ENCODE data around the gene CCDC90B. TPM values are rescaled to one million over a fixed set of nuclear protein-coding genes. Genes with fewer than 3 reads are reported as not detected.

Gene CCDC90B
- total and polyA plus RNA-seq, 2 of the 8 experiments (the other 6 are each of a cell fraction or from before 2014, with no cell fraction given), result 21.8 to 54.5 TPM

- Histone ChIP-seq H3K56ac (replicated peaks; ENCODE audit: insufficient read length, low read depth, low read length) (no peak overlapping the region), H3K4ac (replicated peaks; ENCODE audit: insufficient read length, low read depth, low read length) (no peak overlapping the region), H3K27ac (ENCODE audit: low read depth, low read length) (no peak overlapping the region), H3K9ac (replicated peaks in 1 of 4; ENCODE audit: extremely low read depth in 1 of 4, low read depth in 3 of 4, low read length in 3 of 4) (no peak overlapping the region), H3K79me1 (ENCODE audit: low read depth, low read length) (no peaks in the 10 kb centered on the region), H3K14ac (ENCODE audit: insufficient read length) (no peak overlapping the region), H3K23ac (ENCODE audit: insufficient read length) (no peak overlapping the region), H4K5ac (ENCODE audit: insufficient read length, low read depth, low read length) (no peak overlapping the region), H3K23me2 (ENCODE audit: low read depth, low read length) (no peaks in the 10 kb centered on the region; the same call in 1 of the 2 replicates), H2BK15ac (ENCODE audit: low read length) (no peak overlapping the region), H4K91ac (replicated peaks; ENCODE audit: insufficient read length, low read length) (no peak overlapping the region), H3K18ac (ENCODE audit: extremely low read depth, low read length) (no peak overlapping the region), H2BK5ac (ENCODE audit: low read depth, low read length) (no peak overlapping the region), H3K36me3 (ENCODE audit: control insufficient read depth in 2 of 4, insufficient read depth in 4 of 4, low read length in 3 of 4) (peaks cover 0 to 43% (median 4%) of the 10 kb centered on the region in 4 experiments; a peak in 6 of 8 replicates), H3K4me3 (ENCODE audit: extremely low read depth in 1 of 4, insufficient read depth in 2 of 4, low read depth in 3 of 4, low read length in 4 of 4) (no peak overlapping the region), H2BK12ac (ENCODE audit: low read depth, low read length) (no peak overlapping the region), H2AK5ac (ENCODE audit: low read depth, low read length) (no peak overlapping the region), H2AFZ (ENCODE audit: low read length) (no peak overlapping the region), H3K4me2 (ENCODE audit: insufficient read depth in 1 of 2, low read depth in 2 of 2, low read length in 2 of 2) (no peak overlapping the region), H3K79me2 (ENCODE audit: control insufficient read depth in 1 of 2, insufficient read depth in 2 of 2, low read length in 2 of 2) (peaks cover 0 to 35% of the 10 kb centered on the region in 2 experiments; a peak in 3 of 4 replicates), H3K4me1 (replicated peaks in 1 of 4; ENCODE audit: control insufficient read depth in 3 of 4, insufficient read depth in 4 of 4, low read length in 3 of 4) (0 out of 7 replicates have a peak, but pooled peaks cover 0 to 1% (median 0%) of the 10 kb centered on the region in 4 experiments), H3K27me3 (replicated peaks in 1 of 4; ENCODE audit: control insufficient read depth in 3 of 4, extremely low read depth in 1 of 4, insufficient read depth in 3 of 4, low read length in 3 of 4) (no peaks in the 10 kb centered on the region), H4K8ac (ENCODE audit: extremely low read depth, insufficient read depth, low read length) (no peak overlapping the region), H4K20me1 (replicated peaks in 1 of 2; ENCODE audit: control insufficient read depth in 1 of 2, insufficient read depth in 2 of 2, low read length in 2 of 2) (peaks cover 0 to 1% of the 10 kb centered on the region in 2 experiments), H2BK120ac (replicated peaks; ENCODE audit: low read depth, low read length) (no peak overlapping the region), H2BK20ac (ENCODE audit: low read length) (no peak overlapping the region), H3K9me3 (ENCODE audit: insufficient read depth in 2 of 2, low read depth in 1 of 2, low read length in 1 of 2) (no peaks in the 10 kb centered on the region)
- ChIA-PET POLR2A (ENCODE audit: partially characterized antibody) (no interaction called here), CTCF (ENCODE audit: partially characterized antibody) (interaction anchor here (0.6 kb wide), 1 partner anchor 155 kb away, joined by 3 read pairs; no protein-coding TSS in a partner anchor)
- DNase-seq (ENCODE audit: low read depth in 1 of 2, low spot score in 2 of 2), result no peak
- no peak for FAIRE-seq
- WGBS, 2 experiments (ENCODE audit: extremely low coverage in 1 of 2, insufficient coverage in 1 of 2, insufficient read length in 1 of 2, insufficient replicate concordance in 2 of 2, low coverage in 1 of 2, low lambda C conversion rate in 2 of 2, missing lambda C conversion rate in 1 of 2), result 90% methylated on average over 1 of the region's 1 CpG; no CpG with 5 or more reads in 1 of the 2 experiments
- TF ChIP-seq RBBP5 (IDR thresholded peaks at IDR 0.05; ENCODE audit: borderline replicate concordance, low read depth, low read length) (no peak), ATF2 (IDR thresholded peaks at IDR 0.05; ENCODE audit: low read length) (no peak), E2F6 (IDR thresholded peaks at IDR 0.05) (no peak), CTCF (IDR thresholded peaks at IDR 0.05; ENCODE audit: control extremely low read depth in 1 of 3, insufficient read depth in 1 of 3, low read depth in 1 of 3, low read length in 3 of 3) (no peak), JUN (IDR thresholded peaks at IDR 0.05; ENCODE audit: low read depth, low read length) (no peak), SP1 (IDR thresholded peaks at IDR 0.05; ENCODE audit: low read depth, low read length) (no peak)
Observed at GRCh38 chr11:83280256-83280655, 5.9 kb downstream of the CCDC90B start.

All from H1 (cell line).